Panc1 (cell line): Measurements from ENCODE around the gene OTOG.

Experiments used
- CTCF ChIP-seq: fragments of 450-650 bp; IDR thresholded peaks from 2 replicates; pipeline ENCODE4 v1.5.1; 2017; ENCODE audit warnings: mild to moderate bottlenecking
- POLR2AphosphoS5 ChIP-seq: IDR thresholded peaks from 2 replicates; pipeline ENCODE4 v1.6.1; 2012; ENCODE audit warnings: mild to moderate bottlenecking, low read depth, low read length, moderate library complexity
- REST ChIP-seq, 2 experiments: IDR thresholded peaks; 2 replicates each; pipeline ENCODE4 v1.6.1; 2011 to 2012; ENCODE audit warnings: low read depth in 2 of 2, control low read depth in 1 of 2, low read length in 1 of 2, mild to moderate bottlenecking in 1 of 2, moderate library complexity in 1 of 2; ENCODE audit not compliant: insufficient read depth in 1 of 2
- SIN3A ChIP-seq: IDR thresholded peaks from 2 replicates; pipeline ENCODE4 v1.6.1; 2012; ENCODE audit warnings: low read depth, mild to moderate bottlenecking, low read length, moderate library complexity, borderline replicate concordance; ENCODE audit not compliant: insufficient read depth

DNA sequence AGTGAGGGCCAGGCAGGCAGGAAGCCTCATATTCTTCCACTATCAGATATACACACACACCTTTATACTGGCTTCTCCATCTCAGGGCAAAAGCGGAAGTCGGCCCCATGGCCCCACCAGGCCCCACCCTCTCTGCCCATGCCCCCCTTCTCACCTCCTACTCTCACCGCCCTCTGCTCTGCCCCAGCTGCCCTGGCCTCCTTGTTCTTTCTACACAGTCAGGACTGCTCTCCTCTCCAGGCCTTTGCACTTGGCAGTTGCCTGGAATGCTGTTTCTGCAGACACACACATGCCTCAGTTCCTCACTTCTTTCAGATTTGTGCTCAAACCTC lies 25.3 kb downstream of the OTOG start:
- TF ChIP-seq CTCF (no peak), REST (IDR thresholded peaks at IDR 0.05; ENCODE audit: insufficient read depth in 1 of 2, low read depth in 2 of 2, low read length in 1 of 2) (no peak), POLR2AphosphoS5 (no peak), SIN3A (no peak)
